H1 (cell line): ENCODE data around the gene ARID1B. TPM values are rescaled to one million over a fixed set of nuclear protein-coding genes. Genes with fewer than 3 reads are reported as not detected.

Source experiments
- CTCF ChIA-PET: fragments of 300-600 bp; sonication (Branson Sonifier 250); formaldehyde crosslinking; loops from one replicate; lab custom pipeline; 2021; ENCODE audit not compliant: partially characterized antibody; lab: Charles Lee
- POLR2A ChIA-PET: fragments of 300-600 bp; sonication (Branson Sonifier 250); formaldehyde crosslinking; loops from one replicate; lab custom pipeline; 2021; ENCODE audit warnings: inconsistent platforms; ENCODE audit not compliant: partially characterized antibody; lab: Charles Lee
- DNase-seq, 2 experiments: peaks; one replicate each; pipeline versions ENCODE4 v3.0.0 to v3.0.0-alpha.2; 2010 to 2022; ENCODE audit warnings: low spot score in 2 of 2, low read depth in 1 of 2, mixed read lengths in 1 of 2
- FAIRE-seq: peaks from 2 replicates; lab custom pipeline; 2011; peaks lifted over from hg19 to GRCh38; lab: Jason Lieb, UNC
- H2AFZ ChIP-seq: 2 replicates; pipeline ENCODE4 v1.8.1; 2012; ENCODE audit warnings: low read length, inconsistent platforms
- H2AK5ac ChIP-seq: 2 replicates; pipeline ENCODE4 v1.6.1; 2013; ENCODE audit warnings: low read depth, low read length
- H2BK120ac ChIP-seq: replicated peaks from 2 replicates; pipeline ENCODE3; 2013; ENCODE audit warnings: low read depth, low read length, inconsistent platforms
- H2BK12ac ChIP-seq: 2 replicates; pipeline ENCODE4 v1.6.1; 2013; ENCODE audit warnings: low read depth, low read length
- H2BK15ac ChIP-seq: 2 replicates; pipeline ENCODE4 v1.6.1; 2013; ENCODE audit warnings: low read length
- H2BK20ac ChIP-seq: 2 replicates; pipeline ENCODE4 v1.6.1; 2013; ENCODE audit warnings: low read length
- H2BK5ac ChIP-seq: 2 replicates; pipeline ENCODE4 v1.6.1; 2013; ENCODE audit warnings: low read depth, low read length
- H3K14ac ChIP-seq: 2 replicates; pipeline ENCODE4 v1.6.1; 2013; ENCODE audit warnings: inconsistent platforms; ENCODE audit not compliant: insufficient read length
- H3K18ac ChIP-seq: 2 replicates; pipeline ENCODE4 v1.6.1; 2013; ENCODE audit warnings: low read length; ENCODE audit errors: extremely low read depth
- H3K23ac ChIP-seq: 2 replicates; pipeline ENCODE4 v1.6.1; 2013; ENCODE audit warnings: inconsistent platforms; ENCODE audit not compliant: insufficient read length
- H3K23me2 ChIP-seq: 2 replicates; pipeline ENCODE4 v1.6.1; 2013; ENCODE audit warnings: low read depth, low read length
- H3K27ac ChIP-seq: 2 replicates; pipeline ENCODE4 v1.6.1; 2011; ENCODE audit warnings: low read depth, low read length, inconsistent platforms
- H3K27me3 ChIP-seq, 4 experiments: replicated peaks in 1 of 4; 1 replicate in 1 of 4; 2 replicates in 3 of 4; pipeline versions ENCODE4 v1.6.1 to v1.8.1; 2011 to 2013; ENCODE audit warnings: low read length in 3 of 4, mild to moderate bottlenecking in 3 of 4, inconsistent platforms in 2 of 4, mixed read lengths in 2 of 4, moderate library complexity in 1 of 4; ENCODE audit not compliant: control insufficient read depth in 3 of 4, insufficient read depth in 3 of 4; ENCODE audit errors: extremely low read depth in 1 of 4
- H3K36me3 ChIP-seq, 4 experiments: 2 replicates each; pipeline versions ENCODE4 v1.6.1 to v1.8.1; 2011 to 2013; ENCODE audit warnings: mild to moderate bottlenecking in 4 of 4, low read length in 3 of 4, moderate library complexity in 2 of 4, control low read depth in 1 of 4, inconsistent platforms in 1 of 4; ENCODE audit not compliant: insufficient read depth in 4 of 4, control insufficient read depth in 2 of 4
- H3K4ac ChIP-seq: replicated peaks from 2 replicates; pipeline ENCODE3; 2013; ENCODE audit warnings: low read length, low read depth, mixed read lengths, inconsistent platforms; ENCODE audit not compliant: insufficient read length
- H3K4me1 ChIP-seq, 4 experiments: replicated peaks in 1 of 4; 1 replicate in 1 of 4; 2 replicates in 3 of 4; pipeline versions ENCODE4 v1.6.1 to v1.8.1; 2011 to 2013; ENCODE audit warnings: low read length in 3 of 4, inconsistent platforms in 2 of 4, mixed read lengths in 1 of 4; ENCODE audit not compliant: insufficient read depth in 4 of 4, control insufficient read depth in 3 of 4
- H3K4me2 ChIP-seq, 2 experiments: 2 replicates each; pipeline versions ENCODE4 v1.6.1 to v1.8.1; 2011 to 2013; ENCODE audit warnings: low read depth in 2 of 2, low read length in 2 of 2, control low read depth in 1 of 2, inconsistent platforms in 1 of 2, mild to moderate bottlenecking in 1 of 2; ENCODE audit not compliant: insufficient read depth in 1 of 2
- H3K4me3 ChIP-seq, 4 experiments: fragments of 200-600, 300-600 bp in 1 of 4; sonication (generic), shearing (Covaris generic), sonication (Bioruptor Twin) in 1 of 4; 2 replicates each; pipeline versions ENCODE4 v1.5.1 to v1.8.1; 2011 to 2016; ENCODE audit warnings: low read length in 4 of 4, low read depth in 3 of 4, control low read depth in 2 of 4, inconsistent platforms in 2 of 4, mild to moderate bottlenecking in 2 of 4, mixed read lengths in 1 of 4, moderate library complexity in 1 of 4; ENCODE audit not compliant: insufficient read depth in 2 of 4; ENCODE audit errors: extremely low read depth in 1 of 4
- H3K56ac ChIP-seq: replicated peaks from 2 replicates; pipeline ENCODE3; 2013; ENCODE audit warnings: low read depth, mild to moderate bottlenecking, mixed read lengths, low read length, inconsistent platforms; ENCODE audit not compliant: insufficient read length
- H3K79me1 ChIP-seq: 2 replicates; pipeline ENCODE4 v1.6.1; 2013; ENCODE audit warnings: low read depth, low read length, control low read depth
- H3K79me2 ChIP-seq, 2 experiments: 2 replicates each; pipeline versions ENCODE4 v1.6.1 to v1.8.1; 2012 to 2013; ENCODE audit warnings: low read length in 2 of 2, mild to moderate bottlenecking in 2 of 2, inconsistent platforms in 1 of 2; ENCODE audit not compliant: insufficient read depth in 2 of 2, control insufficient read depth in 1 of 2
- H3K9ac ChIP-seq, 4 experiments: replicated peaks in 1 of 4; 1 replicate in 1 of 4; 2 replicates in 3 of 4; pipeline versions ENCODE4 v1.6.1 to v1.8.1; 2011 to 2013; ENCODE audit warnings: low read depth in 3 of 4, low read length in 3 of 4, control low read depth in 2 of 4, mild to moderate bottlenecking in 2 of 4, moderate library complexity in 2 of 4, inconsistent platforms in 1 of 4; ENCODE audit errors: extremely low read depth in 1 of 4
- H3K9me3 ChIP-seq, 2 experiments: 2 replicates each; pipeline versions ENCODE4 v1.6.1 to v1.8.1; 2012 to 2013; ENCODE audit warnings: mild to moderate bottlenecking in 2 of 2, moderate library complexity in 2 of 2, control low read depth in 1 of 2, inconsistent platforms in 1 of 2, low read depth in 1 of 2, low read length in 1 of 2, mixed read lengths in 1 of 2; ENCODE audit not compliant: insufficient read depth in 2 of 2
- H4K20me1 ChIP-seq, 2 experiments: replicated peaks in 1 of 2; 2 replicates each; pipeline versions ENCODE3 to v1.8.1; 2011 to 2013; ENCODE audit warnings: inconsistent platforms in 2 of 2, low read length in 2 of 2, mild to moderate bottlenecking in 1 of 2; ENCODE audit not compliant: insufficient read depth in 2 of 2, control insufficient read depth in 1 of 2
- H4K5ac ChIP-seq: 2 replicates; pipeline ENCODE4 v1.6.1; 2013; ENCODE audit warnings: low read length, low read depth, mixed read lengths, inconsistent platforms; ENCODE audit not compliant: insufficient read length
- H4K8ac ChIP-seq: 2 replicates; pipeline ENCODE4 v1.8.0; 2013; ENCODE audit warnings: mild to moderate bottlenecking, moderate library complexity, low read length, inconsistent platforms; ENCODE audit not compliant: insufficient read depth; ENCODE audit errors: extremely low read depth
- H4K91ac ChIP-seq: replicated peaks from 2 replicates; pipeline ENCODE3; 2013; ENCODE audit warnings: low read length, mixed read lengths, inconsistent platforms; ENCODE audit not compliant: insufficient read length
- FOSL1 ChIP-seq: IDR thresholded peaks from 2 replicates; pipeline ENCODE4 v1.6.1; 2011; ENCODE audit warnings: mild to moderate bottlenecking, low read depth, low read length, moderate library complexity; ENCODE audit not compliant: insufficient read depth
- KDM1A ChIP-seq: fragments of 200-600, 300-600 bp; sonication (generic); IDR thresholded peaks from 2 replicates; pipeline ENCODE4 v1.7.1; 2016; ENCODE audit warnings: mild to moderate bottlenecking, low read length, borderline replicate concordance
- POU5F1 ChIP-seq: IDR thresholded peaks from 2 replicates; pipeline ENCODE4 v1.6.1; 2011; ENCODE audit warnings: low read depth, mild to moderate bottlenecking, low read length, moderate library complexity
- RBBP5 ChIP-seq: IDR thresholded peaks from 2 replicates; pipeline ENCODE4 v1.7.1; 2012; ENCODE audit warnings: low read depth, mild to moderate bottlenecking, inconsistent platforms, low read length, moderate library complexity, borderline replicate concordance
- RFX5 ChIP-seq: IDR thresholded peaks from 2 replicates; pipeline ENCODE4 v1.6.1; 2011; ENCODE audit warnings: low read depth, low read length, improper control_type of control experiment, borderline replicate concordance
- SIRT6 ChIP-seq: IDR thresholded peaks from one replicate; pipeline ENCODE4 v1.7.1; 2012; ENCODE audit warnings: low read length, inconsistent platforms
- SP1 ChIP-seq: IDR thresholded peaks from 2 replicates; pipeline ENCODE4 v1.6.1; 2011; ENCODE audit warnings: low read depth, low read length
- SP2 ChIP-seq: IDR thresholded peaks from 2 replicates; pipeline ENCODE4 v1.6.1; 2012; ENCODE audit warnings: mild to moderate bottlenecking, low read length, inconsistent platforms
- YY1 ChIP-seq: IDR thresholded peaks from 2 replicates; pipeline ENCODE4 v1.6.1; 2011; ENCODE audit warnings: low read depth, mild to moderate bottlenecking, low read length
- WGBS, 2 experiments: shearing (Covaris generic) in 1 of 2; methylation state at CpG; one replicate each; pipeline versions ENCODE4 v1.1.6 to v1.1.7; 2013 to 2015; ENCODE audit warnings: low lambda C conversion rate in 2 of 2, mixed read lengths in 2 of 2, inconsistent platforms in 1 of 2, low coverage in 1 of 2, missing lambda C conversion rate in 1 of 2; ENCODE audit not compliant: insufficient replicate concordance in 2 of 2, insufficient coverage in 1 of 2, insufficient read length in 1 of 2; ENCODE audit errors: extremely low coverage in 1 of 2, missing lambda C conversion rate in 1 of 2; 5-methylcytosine and 5-hydroxymethylcytosine counted together
- polyA plus RNA-seq, 7 experiments: library from polyadenylated mRNA; depleted of rRNA in 3 of 7; stranded (reverse) in 5 of 7; unstranded in 2 of 7; fragments of >200 nt in 5 of 7; fragments of 200-250 nt in 2 of 7; gene quantifications; 1 replicate in 5 of 7; 2 replicates in 1 of 7; 4 replicates in 1 of 7; pipeline versions ENCODE4 v1.2.1 to v1.2.3, GENCODE V29; 2011 to 2013; ENCODE audit warnings: missing spikeins in 2 of 7, mixed read lengths in 2 of 7
- total RNA-seq: library from RNA; stranded (reverse); fragmentation: NEBNext Ultra II Directional; extraction: Animal tissue kit (Norgen Biotek cat#: 25700); gene quantifications from 2 replicates; pipeline ENCODE4 v1.2.1, GENCODE V29; 2021

ARID1B gene
- total and polyA plus RNA-seq, 2 of the 8 experiments (the other 6 are each of a cell fraction or from before 2014, with no cell fraction given), result 24.3 to 70.3 TPM

GRCh38 chr6:157215717-157216116, 438.5 kb downstream of the ARID1B start:
- H3K9me3 ChIP-seq, result no peaks in the 10 kb centered on the region
- TF ChIP-seq YY1, result no peak
- TF ChIP-seq RBBP5, result no peak
- TF ChIP-seq FOSL1, result no peak
- no peak for TF ChIP-seq SIRT6
- no peak for TF ChIP-seq SP1
- no peak for TF ChIP-seq KDM1A
- TF ChIP-seq RFX5, result no peak
- TF ChIP-seq POU5F1, result no peak
- TF ChIP-seq SP2, result no peak

More at GRCh38 chr6:157215717-157216116, 438.5 kb downstream of the ARID1B start:
- Histone ChIP-seq H3K4me2 (no peak overlapping the region), H4K8ac (no peak overlapping the region), H3K4ac (no peak overlapping the region), H3K18ac (no peak overlapping the region), H4K5ac (no peak overlapping the region), H2AK5ac (no peak overlapping the region), H3K79me1 (no peaks in the 10 kb centered on the region), H3K56ac (no peak overlapping the region), H2BK20ac (no peak overlapping the region), H4K20me1 (peaks cover 0 to 2% of the 10 kb centered on the region in 2 experiments), H3K79me2 (no peaks in the 10 kb centered on the region), H3K4me3 (no peak overlapping the region), H2BK15ac (no peak overlapping the region), H3K27me3 (no peaks in the 10 kb centered on the region), H2BK12ac (no peak overlapping the region), H4K91ac (no peak overlapping the region), H2BK120ac (no peak overlapping the region), H3K36me3 (no peaks in the 10 kb centered on the region), H3K23ac (no peak overlapping the region), H3K23me2 (no peaks in the 10 kb centered on the region), H2BK5ac (no peak overlapping the region), H3K14ac (no peak overlapping the region), H3K4me1 (peaks cover 0 to 4% (median 0%) of the 10 kb centered on the region in 4 experiments; a peak in 1 of 7 replicates), H3K9ac (no peak overlapping the region), H3K27ac (no peak overlapping the region), H2AFZ (no peak overlapping the region)
- 97% methylated on average over 2 of the region's 2 CpGs; no CpG with 5 or more reads in 1 of the 2 experiments for WGBS, 2 experiments
- FAIRE-seq (no peak), DNase-seq (no peak)
- ChIA-PET POLR2A (no interaction called here), CTCF (interaction anchor here (1.0 to 1.3 kb wide), 2 partner anchors 9 to 13 kb away, joined by 3 to 5 read pairs; no protein-coding TSS in a partner anchor)
